Superior temporal gyrus (tissue), 1 donor: Measurements from ENCODE around the gene CHERP.
"Not testable (repeated sequence)": the region's sequence is repeated elsewhere in the genome, so short reads cannot be mapped to it uniquely, and the experiment has no call there.

ENCODE experiments used
- DNase-seq: peaks from one replicate; pipeline ENCODE4 v3.0.0-alpha.2; 2016; ENCODE audit errors: extremely low spot score

The CHERP gene

DNA sequence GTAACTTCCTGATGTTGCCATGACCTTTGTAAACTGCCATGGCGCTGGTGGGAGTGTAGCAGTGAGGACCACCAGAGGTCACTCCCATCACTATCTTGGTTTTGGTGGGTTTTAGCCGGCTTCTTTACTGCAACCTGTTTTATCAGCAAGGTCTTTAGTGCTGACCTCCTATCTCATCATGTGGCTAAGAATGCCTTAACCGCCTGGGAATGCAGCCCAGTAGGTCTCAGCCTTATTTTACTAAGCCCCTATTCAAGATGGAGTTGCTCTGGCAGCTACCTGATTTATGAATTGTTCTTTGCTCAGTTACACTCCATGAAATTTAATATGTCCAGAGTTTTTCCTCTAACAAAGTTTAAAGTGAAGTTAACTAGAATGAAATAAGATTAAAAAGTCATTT lies 65.8 kb downstream of the CHERP start:
- DNase-seq: no peak

DNA sequence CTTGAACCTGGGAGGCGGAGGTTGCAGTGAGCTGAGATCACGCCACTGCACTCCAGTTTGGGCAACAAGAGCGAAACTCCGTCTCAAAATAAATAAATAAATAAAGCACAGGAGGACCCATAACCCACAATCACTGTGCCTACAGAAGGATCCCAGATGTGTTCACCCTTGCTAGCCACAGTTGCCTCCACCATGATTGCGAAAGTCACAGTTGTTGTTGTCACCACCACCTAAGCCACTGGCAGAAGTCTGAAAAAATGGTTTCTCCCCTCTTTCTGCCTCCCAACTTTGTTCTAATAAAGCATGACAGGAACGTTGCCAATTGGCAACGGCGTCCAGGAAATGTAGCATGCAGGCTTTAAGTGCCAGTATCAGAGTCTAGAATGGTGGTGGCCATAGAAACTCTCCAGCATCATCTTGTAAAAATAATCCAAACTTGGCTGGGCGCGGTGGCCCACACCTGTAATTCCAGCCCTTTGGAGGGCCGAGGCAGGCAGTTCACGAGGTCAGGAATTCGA lies 68.3 kb downstream of the CHERP start:
- no peak for DNase-seq

DNA sequence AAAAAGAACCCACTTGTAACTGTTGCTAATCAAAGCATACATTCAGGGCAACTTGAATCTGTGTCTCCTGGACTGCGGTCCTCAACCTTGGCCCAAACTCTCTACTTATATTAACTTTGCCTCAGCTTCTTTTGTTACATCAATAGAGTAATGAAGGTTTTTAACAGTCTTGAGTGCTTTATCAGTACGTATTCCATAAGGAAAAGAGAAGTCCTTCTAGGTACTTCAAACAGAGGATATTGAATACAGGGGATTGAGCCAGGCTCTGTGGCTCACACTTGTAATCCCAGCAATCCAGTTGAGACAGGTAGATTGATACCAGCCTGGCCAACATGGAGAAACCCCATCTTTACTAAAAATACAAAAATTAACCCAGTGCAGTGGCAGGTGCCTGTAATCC lies 69.2 kb downstream of the CHERP start:
- DNase-seq: no peak

DNA sequence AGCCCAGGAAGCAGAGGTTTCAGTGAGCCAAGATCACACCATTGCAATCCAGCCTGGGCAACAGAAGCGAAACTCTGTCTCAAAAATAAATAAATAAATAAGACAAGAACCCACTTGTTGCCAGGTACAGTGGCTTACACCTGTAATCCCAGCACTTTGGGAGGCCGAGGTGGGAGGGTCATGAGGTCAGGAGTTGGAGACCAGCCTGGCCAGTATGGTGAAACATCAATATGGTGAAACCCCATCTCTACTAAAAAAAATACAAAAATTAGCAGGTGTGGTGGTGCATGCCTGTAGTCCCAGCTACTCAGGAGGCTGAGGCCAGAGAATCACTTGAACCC lies 69.7 kb downstream of the CHERP start:
- not testable (repeated sequence) for DNase-seq

DNA sequence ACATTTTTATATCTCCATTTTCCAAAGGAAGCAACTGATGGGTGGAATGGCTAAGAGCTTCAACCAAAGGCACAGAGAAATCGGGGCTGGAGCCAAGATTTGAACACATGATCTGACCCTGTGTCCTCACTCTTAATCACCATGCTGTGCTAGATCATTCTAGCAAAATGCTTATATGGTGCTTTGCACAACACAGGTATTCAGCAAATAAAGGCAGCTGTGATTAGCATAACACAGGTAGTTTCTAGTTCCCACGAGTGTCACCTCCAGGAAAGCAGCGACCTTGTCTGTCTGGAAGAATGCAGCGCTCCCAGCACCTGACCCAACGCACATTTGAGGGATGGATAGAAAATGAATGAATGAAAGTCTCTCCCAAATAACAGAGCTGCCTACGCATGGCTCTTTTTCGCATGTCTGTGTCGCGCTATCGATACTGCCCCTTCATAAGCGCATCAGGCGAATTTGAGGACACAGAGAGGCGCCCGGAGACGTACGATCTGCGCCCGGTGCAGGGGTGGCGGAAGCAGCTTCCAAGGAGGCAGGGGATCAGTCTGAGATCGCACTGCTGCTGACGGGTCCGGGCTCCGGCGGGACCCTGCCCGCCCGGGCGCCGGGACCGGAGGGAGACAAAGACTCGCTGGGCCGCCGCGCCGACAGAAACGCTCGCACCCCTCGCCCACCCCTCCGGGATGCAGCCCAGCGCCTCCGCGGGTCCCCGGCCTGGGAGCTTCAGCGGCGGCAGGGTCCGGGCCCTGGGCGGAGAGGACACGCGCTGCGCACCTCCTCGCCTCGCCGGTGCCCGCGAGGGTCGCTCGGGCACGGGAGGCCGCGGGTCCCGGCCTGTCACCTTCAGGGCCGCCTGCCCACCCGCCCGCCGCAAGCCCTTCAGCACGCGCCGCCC lies 71.1 kb downstream of the CHERP start:
- DNase-seq: no peak

DNA sequence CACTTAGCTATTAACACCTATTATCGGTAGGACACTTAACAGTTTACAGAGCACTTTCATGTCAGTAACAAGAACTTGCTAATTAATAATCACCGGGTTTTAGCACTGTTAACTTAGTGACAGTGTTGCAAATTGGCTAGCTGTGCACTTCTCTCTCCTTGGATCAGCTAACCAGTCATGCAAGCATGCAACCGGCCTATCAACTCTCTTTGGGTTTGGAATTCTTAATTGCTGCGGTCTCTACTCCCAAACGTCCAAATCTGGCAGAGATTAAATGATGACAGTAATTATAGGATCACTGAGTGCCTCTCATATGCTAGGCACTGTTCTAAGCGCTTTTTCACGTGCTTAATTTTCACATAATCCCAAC lies 71.7 kb downstream of the CHERP start:
- DNase-seq: no peak
